TTC549 (cell line): ENCODE measurements around the gene VTI1A.

Experiments
- FAIRE-seq: peaks from 2 replicates; lab custom pipeline; 2012; peaks lifted over from hg19 to GRCh38; lab: Jason Lieb, UNC

Gene VTI1A

DNA sequence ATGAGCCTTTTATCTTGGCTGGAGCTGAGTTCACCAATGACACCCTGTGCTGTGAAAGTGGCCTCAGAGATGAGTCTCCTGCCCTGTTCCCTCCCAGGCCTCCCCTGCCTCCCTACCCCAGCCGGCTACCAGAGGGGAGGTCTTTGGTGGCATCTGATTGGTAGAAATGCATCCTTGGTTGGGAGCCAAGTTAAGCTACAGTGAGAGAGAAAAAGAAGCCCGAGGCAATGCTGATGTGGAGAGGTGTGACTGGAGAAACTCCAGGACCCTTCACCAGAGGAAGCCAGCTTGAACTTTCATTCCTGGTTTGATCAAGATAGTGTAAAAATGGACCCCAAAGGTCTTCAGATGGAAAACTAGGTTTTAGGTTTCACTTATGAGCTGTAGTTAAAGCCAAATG, 311.9 kb downstream of the VTI1A start:
- FAIRE-seq, result no peak

DNA sequence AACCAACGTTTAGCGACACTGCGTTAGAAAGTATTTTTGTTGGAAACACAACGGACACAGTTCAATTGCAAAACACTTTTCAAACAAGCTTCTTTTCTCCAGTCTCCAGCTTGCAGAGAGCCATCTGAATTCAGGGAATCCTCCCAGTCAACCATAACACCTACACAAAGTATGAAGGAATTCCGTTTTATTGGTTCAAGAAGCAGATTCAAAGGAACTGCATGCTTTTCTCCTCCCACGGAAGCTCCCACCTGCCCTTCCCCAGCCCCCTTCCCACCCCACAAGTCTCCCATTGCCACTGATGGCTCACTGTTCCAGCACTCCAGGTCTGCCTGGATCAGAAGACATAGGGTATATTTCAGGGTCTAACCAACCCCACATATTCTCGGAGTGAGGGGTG, 312.5 kb downstream of the VTI1A start:
- no peak for FAIRE-seq

DNA sequence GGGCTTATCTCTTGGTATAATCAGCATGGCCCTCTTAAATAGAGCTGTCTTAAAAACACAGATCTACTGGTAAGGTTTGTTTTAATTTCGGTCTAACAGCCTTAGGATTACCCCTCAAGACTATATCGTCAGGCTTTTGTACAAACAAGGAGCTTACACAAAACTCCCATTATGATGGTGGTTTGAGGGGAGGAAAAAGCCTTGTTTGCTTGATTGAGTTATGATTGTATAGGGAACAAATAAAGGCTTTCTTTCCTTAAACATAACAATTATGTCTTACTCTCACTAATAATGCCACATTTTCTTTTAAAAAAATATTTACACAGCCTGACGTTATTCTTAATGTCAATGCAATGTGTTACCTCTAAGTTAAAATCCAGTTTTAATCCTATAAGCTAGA, 314.2 kb downstream of the VTI1A start:
- FAIRE-seq, result no peak

DNA sequence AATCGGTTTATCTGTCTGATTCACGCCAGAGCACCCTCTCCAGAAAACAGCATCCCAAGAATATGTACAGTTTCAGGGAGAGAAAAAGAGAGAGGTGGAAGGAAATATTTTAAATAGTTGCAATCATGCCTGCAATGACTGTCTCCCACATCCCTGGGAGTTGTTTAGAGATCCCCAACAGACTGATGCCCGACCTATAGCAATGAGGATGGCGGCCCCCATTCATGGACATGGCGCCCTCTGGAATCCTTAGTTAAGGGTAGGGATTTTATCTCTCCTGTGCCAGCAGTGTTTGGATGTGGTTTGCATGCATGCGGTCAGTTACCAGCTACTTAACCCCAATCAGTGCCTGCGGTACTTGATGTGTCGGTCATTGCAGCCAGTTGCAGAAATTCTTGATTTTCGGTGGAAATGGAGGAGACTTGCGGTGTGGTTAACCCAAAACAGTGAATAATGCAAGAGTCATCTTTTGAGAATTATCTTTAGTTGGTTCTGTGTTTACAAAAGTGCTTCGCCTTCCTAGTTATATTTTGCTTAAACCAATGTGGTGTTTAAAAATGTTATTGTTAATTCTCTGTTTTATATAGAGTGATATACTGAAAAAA, 317.0 kb downstream of the VTI1A start:
- no peak for FAIRE-seq

DNA sequence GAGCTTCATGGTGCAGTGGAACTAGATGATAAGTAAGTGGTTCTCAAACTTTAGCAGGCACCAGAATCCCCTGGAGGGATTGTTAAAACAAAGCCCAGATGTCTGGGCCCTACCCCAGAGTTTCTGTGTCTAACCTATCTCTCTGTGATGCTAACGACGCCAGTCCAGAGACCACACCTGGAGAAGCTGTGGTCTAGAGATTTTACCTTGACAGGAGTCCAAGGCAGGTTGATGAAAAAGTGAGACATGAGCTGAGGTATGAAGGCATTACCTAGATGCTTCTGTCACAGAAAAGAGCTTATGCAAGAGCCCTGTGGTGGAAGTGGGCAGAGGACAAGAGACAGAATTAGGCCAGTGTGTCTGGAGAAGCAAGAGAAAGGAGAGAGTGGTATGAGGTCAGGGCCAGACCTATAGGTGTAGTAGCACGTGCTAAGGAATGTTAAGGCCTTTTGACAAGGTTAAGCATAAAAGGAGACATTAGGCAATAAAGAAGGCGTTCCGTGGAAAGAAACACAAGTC, 318.8 kb downstream of the VTI1A start:
- FAIRE-seq, result no peak

DNA sequence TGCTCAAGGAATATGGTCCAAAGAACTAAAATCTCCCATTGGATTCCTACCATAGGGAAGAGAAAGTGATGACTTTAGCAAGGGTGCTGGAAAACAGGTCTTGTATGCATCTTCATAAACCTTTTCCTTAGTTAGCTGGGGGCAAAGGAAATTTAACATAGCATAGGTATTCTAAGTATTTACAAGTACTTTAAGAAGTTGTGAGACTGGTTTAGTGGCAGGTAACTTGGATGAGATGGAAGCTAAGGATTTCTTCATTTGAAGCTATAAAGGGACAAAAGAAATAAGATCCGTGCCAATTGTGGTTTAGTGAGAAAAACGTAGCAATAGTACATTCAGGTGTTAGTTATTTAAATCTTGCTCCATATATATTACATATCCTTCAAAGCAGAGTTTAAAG, 319.6 kb downstream of the VTI1A start:
- no peak for FAIRE-seq

DNA sequence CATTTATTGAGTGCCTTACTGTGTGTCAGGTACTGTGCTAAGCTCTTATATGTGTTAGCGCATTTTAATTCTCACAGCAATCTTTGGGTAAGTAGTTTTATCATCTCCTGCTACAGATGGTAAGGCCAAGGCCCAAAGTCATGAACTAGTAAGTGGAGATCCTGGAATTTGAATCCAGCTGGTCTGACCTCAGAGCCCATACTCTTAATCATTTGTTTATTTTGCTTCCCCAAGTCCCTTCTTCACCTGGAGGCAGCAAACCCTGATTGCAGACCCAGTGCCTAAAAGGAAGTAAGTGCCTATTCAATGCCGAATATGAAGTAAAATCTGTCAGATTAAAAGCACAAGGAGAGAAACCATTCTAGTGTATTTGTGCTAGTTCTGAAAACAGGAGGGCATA, 320.1 kb downstream of the VTI1A start:
- no peak for FAIRE-seq

DNA sequence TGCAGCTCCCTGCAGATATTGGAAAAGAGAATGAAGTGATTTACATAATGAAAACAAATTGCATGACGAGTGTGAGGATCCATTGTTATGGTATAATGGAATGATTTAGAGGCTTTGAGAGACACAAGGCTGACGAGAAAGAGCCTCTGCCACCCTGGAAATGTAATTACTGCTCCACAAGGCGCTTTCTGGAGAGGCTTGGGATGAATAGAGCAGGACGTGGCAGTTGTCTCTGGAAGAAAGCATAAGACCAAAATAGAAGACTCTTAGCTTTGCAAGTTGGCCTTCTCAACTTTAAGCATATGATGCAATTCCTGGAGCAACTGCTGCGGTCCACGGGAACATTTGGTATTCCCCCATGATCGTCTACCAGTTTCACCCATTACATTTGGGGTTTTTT, 321.1 kb downstream of the VTI1A start:
- no peak for FAIRE-seq

DNA sequence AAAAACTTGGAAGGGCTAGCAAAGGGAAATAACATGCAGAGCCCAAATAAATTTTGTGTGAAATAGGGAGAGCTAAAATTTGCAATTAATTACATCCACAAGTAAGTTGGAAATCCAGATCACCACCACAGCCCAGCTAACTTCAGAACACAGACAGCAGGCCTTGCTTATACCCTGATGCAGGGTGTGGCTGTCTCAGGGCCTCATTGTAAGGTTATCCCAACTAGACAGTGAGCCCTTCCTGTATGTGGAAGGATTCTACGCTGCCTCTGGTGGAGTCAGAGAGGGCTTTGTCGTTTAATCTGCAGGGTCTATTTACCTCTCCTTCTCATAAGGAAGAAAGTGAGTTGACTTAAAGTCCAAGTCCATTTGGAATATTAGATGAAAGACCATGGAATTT, 322.1 kb downstream of the VTI1A start:
- no peak for FAIRE-seq

DNA sequence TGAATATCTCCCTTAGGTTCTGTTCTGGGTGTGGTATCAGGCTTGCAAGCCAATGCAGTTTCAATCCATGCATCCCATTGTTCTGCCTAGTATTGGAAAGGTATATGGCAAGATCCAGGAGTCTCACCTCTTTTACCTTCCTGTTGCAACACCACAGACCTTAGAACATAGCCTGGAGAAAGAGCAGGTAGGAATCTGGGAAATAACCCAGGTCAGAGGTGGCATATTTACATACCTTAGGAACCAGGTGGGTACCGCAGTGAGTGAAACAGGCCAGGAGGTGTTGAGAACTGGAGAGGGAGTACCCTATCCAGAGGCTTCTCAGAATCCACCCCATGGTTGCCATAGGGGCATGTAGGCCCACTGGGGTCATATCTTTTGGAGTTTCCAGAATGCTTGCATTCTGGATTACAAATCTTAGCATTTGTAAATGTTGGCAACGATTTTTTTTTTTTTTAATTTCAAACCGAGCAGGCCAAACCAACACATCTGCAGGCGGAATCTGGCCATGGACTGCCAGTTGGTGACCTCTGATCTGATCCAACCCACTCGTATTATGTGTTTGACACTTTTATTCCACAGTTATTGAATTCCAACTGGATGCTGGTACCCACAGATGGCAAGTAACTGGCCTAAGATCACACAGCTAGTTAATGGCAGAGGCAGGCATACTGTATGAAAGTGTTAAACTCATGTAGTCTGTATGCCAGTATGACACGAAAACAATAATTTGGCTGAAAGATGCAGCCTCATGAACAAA, 322.8 kb downstream of the VTI1A start:
- no peak for FAIRE-seq

DNA sequence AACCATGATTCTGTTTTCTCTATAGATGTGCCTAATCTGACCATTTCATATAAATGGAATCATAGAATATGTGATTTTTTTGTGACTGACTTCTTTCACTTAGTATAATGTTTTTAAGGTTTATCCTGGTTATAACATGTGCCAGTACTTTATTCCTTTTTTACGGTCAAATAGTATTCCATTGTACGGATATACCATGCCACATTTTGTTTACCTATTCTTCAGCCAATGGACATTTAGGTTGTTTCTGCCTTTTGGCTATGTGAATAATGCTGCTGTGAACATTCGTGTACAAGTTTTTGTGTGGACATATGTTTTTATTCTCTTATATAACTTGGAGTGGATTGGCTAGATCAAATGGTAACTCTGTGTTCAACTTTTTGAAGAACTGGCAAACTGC, 324.7 kb downstream of the VTI1A start:
- no peak for FAIRE-seq

DNA sequence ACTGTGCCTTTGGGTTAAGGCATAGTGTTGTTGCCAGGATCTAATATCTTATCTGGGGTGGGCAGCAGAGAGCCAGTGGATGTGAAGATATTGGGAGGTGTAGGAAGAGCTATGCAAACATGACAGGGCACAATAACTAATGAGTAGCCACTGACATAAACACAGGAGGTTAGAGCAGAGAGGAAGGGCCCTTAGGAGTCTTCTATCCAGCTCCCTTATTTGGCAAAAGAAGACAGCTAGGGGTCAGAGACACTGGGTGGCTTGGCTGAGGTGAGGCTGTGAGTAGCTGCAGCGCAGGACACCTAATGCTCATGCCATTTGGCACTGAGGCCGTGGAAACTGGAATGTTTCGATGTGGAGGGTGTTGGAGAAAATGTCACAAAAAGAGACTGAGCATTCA, 326.8 kb downstream of the VTI1A start:
- no peak for FAIRE-seq

DNA sequence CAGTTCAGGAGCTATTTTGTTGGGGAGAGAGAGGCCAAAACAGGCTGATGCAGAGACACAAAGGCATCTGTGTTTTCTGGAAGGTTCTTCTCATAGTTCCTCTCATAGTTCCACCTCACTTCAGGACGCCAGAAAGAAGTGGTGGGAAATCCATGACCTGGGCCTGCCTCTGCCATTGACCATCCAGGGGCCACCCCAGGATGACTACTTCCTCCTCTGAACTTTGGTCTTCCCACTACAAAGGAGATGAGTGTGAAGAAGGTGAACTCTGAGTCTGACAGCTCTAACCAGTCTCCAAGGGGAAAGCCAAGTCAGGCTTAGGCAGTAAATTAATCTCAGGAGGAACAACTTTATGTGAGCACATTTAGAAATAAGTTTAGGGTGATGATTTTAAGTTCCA, 327.2 kb downstream of the VTI1A start:
- no peak for FAIRE-seq

DNA sequence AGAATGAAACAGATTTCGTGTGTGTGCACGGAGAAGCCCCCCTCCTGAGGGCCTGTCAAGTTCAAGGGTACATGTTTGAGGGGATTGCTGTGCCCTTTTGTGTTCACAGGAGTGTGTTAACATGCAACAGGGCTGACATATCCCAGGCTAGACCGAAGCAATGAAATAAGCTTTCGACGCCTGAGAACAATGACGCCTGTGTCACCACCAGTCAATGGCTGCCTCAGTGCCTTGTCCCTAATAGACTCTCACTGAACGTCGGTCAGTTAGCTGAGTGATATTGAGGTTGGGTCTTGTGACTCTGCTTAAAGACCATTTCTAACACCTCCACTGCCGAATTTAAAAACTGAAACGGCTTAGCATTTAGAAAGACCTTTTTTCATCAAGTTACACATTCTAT, 327.8 kb downstream of the VTI1A start:
- no peak for FAIRE-seq

DNA sequence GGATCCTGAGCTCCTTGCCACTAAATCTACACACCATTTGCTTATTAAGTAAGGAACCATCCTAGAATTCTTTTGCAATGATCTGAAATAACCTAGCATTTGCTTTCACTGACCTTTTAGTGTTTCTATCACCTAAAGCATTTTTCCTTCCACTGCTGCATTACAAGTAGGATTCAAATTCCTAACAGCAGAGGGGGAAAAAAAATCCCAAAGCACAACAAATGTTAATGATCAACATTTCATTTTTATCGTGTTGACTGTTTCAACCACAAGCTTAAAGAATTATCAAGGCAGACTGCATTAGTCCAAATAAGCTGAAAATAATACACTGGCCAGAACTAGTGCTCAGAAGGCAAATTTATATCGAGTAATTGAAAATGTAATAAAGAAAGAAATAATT, 328.4 kb downstream of the VTI1A start:
- FAIRE-seq, result no peak

DNA sequence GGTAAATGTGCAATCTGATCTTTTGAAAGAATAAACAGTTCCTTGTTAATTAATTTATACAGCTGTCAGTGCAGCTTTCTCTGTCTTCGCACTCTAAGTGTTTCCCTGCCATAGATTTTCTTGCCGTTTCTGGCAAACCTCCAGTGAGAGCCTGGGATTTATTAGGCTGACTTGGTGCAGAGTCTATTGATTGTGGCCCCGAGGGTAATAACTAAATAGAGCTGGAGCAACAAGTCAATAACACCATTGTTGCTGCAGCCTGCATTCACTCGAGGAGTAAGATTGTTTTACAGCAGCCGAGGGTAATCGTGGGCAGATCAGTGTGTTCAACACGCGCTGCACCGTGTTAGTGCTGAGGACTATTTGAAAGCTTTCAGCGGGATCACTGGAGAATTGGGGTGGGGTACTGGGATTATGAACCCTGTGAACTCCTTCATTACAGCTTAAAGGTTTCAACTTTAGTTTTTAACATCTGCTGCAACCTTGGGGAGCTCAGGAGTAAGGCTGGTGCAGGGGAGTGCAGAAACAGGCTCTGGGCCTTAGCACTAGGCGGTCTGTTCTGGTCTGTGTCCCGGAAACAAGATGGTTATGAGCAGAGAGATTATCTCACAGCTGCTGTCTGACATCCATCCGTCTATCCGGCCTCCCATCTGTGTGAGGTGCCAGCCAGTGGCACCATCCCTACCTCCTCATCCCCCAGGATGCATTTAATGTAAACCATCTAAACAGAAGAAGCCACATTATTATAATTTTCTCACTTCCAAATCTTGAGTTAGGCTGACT, 329.1 kb downstream of the VTI1A start:
- no peak for FAIRE-seq

DNA sequence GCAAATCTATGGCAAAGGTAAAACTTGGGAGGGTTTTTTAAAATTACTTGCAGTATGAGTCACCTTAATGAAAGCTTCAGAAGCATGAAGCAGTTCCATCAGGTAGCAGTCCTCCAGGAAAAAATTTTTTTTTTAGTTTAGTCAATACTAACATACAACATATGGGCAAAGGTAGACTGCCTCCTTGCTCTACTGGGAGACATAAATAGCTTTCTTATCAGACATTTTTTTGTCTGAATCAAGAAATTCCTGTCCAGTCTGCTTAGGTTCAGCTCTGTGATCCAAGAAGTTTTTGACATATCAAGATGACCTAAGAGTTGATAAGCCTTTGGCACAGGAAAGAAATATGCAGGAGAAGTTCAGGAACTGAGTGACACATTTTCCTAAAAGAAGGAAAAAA, 331.6 kb downstream of the VTI1A start:
- FAIRE-seq, result no peak

DNA sequence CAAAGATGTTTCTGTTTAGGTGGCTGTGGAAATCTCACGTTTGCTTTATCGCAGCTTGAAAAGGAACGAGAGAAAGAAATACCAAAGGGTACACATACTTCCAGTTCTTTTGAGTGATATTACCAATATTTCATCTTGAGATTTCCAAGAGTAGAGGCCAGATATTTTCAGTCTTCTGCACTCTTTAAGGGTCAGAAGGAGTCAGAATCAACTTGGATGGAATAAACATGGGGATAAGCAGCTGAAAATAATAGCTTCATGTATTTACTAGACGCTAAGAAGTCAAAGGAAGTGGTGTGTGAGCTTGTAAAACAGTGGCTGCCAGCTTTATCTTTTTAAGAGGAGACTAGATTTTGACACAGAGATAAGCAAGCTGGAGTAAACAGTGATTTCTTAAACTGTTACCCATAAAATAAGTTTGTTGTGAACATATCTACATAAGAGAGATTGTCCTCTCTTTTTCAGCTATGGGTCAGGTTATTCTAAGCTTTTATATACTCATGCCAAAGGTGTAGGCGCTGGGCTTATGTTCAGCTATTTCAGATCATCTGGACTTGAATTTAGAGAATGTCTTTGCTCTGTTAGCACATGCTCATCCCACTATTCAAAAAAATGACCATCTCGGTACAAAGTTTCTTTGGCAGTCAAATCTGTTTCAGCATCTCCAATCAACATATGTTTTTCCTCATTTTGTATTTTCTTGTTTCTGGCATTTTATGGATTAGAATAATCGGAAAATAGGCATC, 332.2 kb downstream of the VTI1A start:
- no peak for FAIRE-seq

DNA sequence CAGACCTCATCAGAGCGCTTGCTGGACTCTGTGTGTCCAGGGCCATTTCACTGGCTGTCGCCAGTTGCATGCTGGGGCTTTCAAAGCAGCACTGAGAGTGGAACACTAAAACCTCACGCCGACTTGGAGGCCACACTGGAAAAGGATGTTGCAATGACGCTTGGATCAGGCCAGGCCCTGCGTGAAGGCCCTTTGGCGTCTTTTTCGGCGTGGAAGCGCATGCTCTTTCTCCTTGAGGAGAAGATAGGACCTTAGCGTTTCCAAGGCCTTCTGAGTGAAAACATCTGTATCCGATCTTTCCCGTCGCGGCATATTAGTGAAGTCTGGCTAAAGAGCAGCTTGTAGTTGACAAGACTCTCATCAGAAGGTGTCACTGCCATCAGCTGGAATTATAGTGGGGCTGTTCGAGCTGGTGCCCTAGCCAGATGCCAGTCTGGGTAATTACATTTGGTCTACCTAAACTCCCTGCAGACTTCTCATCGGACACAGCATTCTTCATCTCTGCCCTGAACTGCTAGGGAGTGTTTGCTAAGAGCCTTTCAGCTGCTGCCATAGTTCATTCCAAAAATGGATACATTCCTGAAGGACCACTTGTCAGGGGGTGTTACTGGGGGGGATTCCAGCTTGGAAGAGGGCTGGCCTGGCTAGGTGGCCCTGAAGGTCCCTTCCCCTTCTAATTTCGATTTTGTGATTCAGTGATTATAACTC, 335.3 kb downstream of the VTI1A start:
- no peak for FAIRE-seq

DNA sequence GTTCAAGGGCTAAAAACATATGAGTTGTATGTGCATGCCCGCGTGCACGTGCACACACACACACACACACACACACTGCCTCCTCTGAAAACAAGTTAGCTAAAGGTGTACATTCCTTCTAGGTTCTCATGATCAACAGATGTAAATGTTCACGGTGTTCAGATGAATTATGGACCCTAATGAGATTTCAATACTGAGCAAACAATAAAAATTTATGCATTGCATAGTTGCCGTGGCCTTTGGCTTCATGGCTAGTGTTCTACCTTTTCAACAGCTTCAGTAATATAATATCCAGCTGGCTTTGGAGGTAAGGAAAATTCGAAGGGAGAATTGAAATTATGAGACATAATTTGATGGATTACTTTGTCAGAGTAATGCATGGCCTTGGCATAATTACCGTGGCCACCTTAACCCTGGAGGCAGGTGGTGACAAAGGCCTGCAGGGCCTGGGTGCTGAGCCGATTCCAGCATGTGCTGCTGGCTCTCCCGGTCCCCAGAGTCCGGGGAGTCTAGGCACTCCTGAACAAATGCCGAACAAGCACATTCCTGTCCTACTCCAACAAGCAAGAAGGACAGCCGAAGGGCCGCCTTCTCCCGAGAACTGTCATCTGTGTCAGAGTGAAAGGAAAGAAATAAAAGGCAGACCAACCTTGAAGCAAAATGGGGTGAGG, 336.5 kb downstream of the VTI1A start:
- FAIRE-seq, result no peak

DNA sequence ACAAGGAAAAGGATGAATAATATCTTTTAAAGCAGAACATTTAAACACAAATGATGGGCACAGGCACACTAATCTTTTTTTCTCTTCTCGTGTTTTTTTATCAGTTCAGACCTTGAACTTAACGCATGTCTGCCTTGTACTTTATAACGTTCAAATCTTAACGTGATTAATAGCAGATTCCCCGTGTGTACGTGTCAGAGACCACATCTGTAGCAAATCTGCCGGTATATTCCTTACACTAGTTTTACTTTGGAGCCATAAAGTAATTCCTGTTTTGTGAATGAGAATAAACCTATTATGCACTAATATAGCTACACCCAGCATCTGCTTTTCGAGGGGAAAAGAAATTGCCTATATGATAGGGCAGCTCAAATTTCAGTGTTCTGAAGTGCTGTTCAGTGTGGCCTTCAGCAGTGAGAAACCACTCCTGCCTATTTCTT, 337.0 kb downstream of the VTI1A start:
- no peak for FAIRE-seq
